ENCODE results near the gene SORCS2.

SORCS2 gene

GRCh38 chr4:7652906-7653305 lies 460.6 kb downstream of the SORCS2 start:
- TF ChIP-seq, protein P1, sequence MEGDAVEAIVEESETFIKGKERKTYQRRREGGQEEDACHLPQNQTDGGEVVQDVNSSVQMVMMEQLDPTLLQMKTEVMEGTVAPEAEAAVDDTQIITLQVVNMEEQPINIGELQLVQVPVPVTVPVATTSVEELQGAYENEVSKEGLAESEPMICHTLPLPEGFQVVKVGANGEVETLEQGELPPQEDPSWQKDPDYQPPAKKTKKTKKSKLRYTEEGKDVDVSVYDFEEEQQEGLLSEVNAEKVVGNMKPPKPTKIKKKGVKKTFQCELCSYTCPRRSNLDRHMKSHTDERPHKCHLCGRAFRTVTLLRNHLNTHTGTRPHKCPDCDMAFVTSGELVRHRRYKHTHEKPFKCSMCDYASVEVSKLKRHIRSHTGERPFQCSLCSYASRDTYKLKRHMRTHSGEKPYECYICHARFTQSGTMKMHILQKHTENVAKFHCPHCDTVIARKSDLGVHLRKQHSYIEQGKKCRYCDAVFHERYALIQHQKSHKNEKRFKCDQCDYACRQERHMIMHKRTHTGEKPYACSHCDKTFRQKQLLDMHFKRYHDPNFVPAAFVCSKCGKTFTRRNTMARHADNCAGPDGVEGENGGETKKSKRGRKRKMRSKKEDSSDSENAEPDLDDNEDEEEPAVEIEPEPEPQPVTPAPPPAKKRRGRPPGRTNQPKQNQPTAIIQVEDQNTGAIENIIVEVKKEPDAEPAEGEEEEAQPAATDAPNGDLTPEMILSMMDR (IDR thresholded peaks at IDR 0.05): no peak
- no peak for DNase-seq (ENCODE audit: low spot score)
- no peak overlapping the region for H3K27ac ChIP-seq
- H3K4me3 ChIP-seq: no peak overlapping the region

GRCh38 chr4:7653510-7654369 lies 461.4 kb downstream of the SORCS2 start:
- TF ChIP-seq, protein P1 (IDR thresholded peaks at IDR 0.05): no peak
- DNase-seq (ENCODE audit: low spot score): no peak
- Histone ChIP-seq H3K4me3 (no peak overlapping the region), H3K27ac (no peak overlapping the region)

DNA sequence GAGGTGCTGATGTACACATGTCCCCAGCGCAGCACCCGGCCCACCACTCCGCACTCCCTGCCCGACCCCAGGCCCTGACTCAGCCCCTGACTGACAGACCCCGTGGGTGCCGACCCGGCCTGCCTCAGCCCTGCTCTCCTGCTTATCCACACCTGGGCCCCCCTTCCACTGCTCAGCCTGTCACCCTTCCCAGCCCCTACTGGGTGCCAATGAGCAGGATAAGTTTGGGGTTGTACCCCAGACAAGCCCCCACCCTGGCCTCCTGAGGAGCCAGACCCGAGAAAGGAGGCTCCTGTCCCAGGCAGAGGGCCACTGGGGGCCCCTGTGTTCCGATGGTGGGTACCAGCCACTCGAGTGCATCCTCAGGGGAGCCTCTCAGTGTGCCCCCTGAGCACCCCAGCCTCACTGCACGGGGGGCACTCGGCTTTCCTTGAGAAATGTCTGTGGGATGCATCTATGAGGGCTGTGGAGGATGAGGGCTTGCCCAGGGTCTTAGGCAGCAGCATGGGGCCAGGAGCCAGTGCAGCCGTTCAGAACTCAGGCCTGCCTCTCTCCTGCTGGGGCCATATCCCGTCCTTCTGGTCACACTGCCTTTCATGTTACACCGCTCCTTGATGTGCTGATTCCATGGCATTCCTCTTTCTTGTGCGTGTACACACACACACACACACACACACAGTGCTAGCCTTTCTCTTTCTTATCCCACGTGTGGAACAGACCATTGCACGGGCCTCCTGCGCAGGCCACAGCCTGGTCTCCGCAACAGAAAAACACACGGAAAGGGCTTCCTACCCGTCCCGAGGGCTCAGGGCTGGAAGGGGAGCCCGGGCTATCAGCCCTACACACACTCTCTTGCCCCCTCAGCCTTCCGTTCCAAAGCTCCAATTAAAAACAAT lies 462.5 kb downstream of the SORCS2 start:
- no peak overlapping the region for H3K27ac ChIP-seq
- no peak overlapping the region for H3K4me3 ChIP-seq
- DNase-seq (ENCODE audit: low spot score): no peak
- TF ChIP-seq, protein P1 (IDR thresholded peaks at IDR 0.05): no peak

DNA sequence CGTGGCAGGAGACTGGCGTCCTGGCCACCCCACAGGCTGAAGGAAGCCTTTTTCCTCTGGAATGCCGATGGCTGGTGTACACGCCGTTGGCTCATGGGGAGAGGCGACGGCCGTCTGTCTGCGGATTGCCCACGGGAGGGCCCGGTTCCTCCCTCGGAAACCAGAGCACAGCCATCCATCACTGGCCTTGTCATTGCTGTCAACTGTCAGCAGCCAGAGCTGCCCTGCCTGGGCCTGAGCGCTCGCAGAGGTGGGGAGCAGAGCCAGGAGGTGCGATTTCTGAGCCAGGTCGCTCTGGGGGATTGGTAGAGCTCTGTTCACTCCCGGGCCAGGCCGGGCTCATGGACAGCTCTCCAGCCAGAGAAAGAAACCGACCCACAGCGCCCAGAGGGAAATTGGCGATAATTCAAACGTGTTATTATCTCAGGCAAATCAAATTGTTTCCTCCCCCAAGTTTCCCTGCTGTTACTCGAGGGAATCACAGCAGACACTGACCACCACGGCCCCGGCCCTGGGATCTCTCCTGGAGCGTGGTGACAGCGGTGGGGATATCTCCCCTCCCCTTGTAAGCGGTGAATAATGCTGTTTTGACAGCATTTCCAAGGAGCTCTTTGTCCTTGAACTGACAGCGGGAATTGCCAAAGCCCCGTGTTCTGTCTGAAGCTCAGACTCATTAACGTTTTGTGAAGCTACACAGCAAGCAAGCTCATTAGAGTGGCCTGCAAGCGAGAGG lies 463.3 kb downstream of the SORCS2 start:
- H3K4me3 ChIP-seq: no peak overlapping the region
- TF ChIP-seq, protein P1 (IDR thresholded peaks at IDR 0.05): no peak
- DNase-seq (ENCODE audit: low spot score): no peak
- no peak overlapping the region for H3K27ac ChIP-seq

GRCh38 chr4:7656244-7656800 lies 464.0 kb downstream of the SORCS2 start:
- no peak for DNase-seq (ENCODE audit: low spot score)
- no peak overlapping the region for H3K27ac ChIP-seq
- TF ChIP-seq, protein P1 (IDR thresholded peaks at IDR 0.05): no peak
- H3K4me3 ChIP-seq: no peak overlapping the region

DNA sequence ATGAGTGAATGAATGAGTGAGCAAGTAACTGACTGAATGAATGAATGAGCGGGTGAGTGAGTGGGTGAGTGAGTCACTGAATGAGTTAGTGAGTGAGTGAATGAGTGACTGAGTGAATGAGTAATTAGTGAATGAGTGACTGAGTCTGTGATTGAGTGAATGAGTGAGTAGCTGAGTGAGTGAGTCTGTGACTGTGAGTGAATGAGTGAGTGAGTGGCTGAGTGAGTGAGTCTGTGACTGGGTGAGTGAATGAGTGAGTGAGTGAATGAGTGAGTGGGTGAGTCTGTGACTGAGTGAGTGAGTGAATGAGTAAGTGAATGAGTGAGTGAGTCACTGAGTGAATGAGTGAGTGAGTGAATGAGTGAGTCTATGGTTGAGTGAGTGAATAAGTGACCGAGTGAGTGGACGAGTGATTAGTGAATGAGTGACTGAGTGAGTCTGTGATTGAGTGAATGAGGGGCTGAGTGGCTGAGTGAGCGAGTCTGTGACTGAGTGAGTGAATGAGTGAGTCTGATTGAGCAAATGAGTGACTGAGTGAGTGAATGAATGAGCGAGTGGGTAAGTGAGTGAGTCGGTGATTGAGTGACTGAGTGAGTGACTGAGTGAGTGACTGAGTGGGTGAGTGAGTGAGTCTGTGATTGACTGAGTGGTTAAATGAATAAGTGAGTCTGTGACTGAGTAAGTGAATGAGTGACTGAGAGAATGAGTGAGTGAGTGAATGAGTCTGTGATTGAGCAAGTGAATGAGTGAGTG lies 465.4 kb downstream of the SORCS2 start:
- TF ChIP-seq, protein P1 (IDR thresholded peaks at IDR 0.05): no peak
- no peak overlapping the region for H3K27ac ChIP-seq
- H3K4me3 ChIP-seq: no peak overlapping the region
- no peak for DNase-seq (ENCODE audit: low spot score)
